Measurements from ENCODE around the gene KCTD6. TPM values are rescaled to one million over a fixed set of nuclear protein-coding genes. Genes with fewer than 3 reads are reported as not detected.

Gene KCTD6
- polyA plus RNA-seq, 1 of the 3 experiments (the other 2 are of a cell fraction): 7.8 TPM

DNA sequence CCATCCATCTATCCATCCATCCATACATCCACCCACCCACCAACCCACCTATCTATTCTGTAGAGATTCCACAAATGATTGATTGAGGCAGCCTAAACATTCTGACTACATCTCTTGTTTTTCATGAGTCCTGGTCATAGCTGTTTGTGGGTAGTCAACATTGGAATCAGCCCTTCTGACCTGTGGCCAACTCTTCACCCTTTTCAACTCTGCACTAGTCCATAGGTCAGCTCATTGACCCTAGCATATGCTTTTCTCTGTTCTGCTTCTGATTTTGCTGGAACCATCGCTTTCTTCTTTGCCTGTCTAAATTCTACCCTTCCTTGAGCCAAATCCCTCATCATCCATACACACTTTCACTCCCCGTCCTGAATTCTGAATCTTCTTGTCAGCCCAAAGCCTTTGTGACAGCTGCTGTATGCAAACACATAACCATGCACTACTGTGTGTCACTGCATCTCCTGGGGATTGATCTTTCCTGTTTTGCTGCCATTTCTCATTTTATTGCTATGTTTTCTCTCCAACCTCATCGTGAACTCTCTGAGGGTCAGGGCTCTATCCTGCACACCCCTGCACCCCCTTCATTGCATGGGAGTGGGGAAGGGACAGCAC, 16.8 kb upstream of the KCTD6 start:
- H4K20me1 ChIP-seq (ENCODE audit: insufficient read depth): no peaks in the 10 kb centered on the region
- H3K27me3 ChIP-seq (ENCODE audit: insufficient read depth): no peaks in the 10 kb centered on the region
- H3K27ac ChIP-seq (ENCODE audit: low read depth in 2 of 2, low read length in 1 of 2): no peak overlapping the region
- H3K9ac ChIP-seq: no peak overlapping the region
- 84% methylated on average over 3 of the region's 3 CpGs for WGBS (ENCODE audit: low lambda C conversion rate)
- no peak overlapping the region for H3K4me2 ChIP-seq
- no peak for DNase-seq
- CTCF ChIA-PET: no interaction called here
- H3K4me1 ChIP-seq (ENCODE audit: control insufficient read depth in 1 of 2, insufficient read depth in 2 of 2, low read depth in 1 of 2, low read length in 1 of 2): peaks cover 5 to 11% of the 10 kb centered on the region in 2 experiments; a peak in 3 of 4 replicates
- no peaks in the 10 kb centered on the region for H3K79me2 ChIP-seq (ENCODE audit: insufficient read depth)
- no peaks in the 10 kb centered on the region for H3F3A ChIP-seq (replicated peaks; ENCODE audit: insufficient read depth)
- no peak overlapping the region for H2AFZ ChIP-seq (ENCODE audit: low read depth)
- POLR2A ChIA-PET: no interaction called here
- H3K4me3 ChIP-seq (ENCODE audit: low read depth in 2 of 2, low read length in 1 of 2): no peak overlapping the region
- TF ChIP-seq, protein P1, sequence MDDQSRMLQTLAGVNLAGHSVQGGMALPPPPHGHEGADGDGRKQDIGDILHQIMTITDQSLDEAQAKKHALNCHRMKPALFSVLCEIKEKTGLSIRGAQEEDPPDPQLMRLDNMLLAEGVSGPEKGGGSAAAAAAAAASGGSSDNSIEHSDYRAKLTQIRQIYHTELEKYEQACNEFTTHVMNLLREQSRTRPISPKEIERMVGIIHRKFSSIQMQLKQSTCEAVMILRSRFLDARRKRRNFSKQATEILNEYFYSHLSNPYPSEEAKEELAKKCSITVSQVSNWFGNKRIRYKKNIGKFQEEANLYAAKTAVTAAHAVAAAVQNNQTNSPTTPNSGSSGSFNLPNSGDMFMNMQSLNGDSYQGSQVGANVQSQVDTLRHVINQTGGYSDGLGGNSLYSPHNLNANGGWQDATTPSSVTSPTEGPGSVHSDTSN (IDR thresholded peaks at IDR 0.05): no peak
- TF ChIP-seq TEAD4 (IDR thresholded peaks at IDR 0.05; ENCODE audit: borderline replicate concordance, insufficient read depth): no peak
- TF ChIP-seq JUND (IDR thresholded peaks at IDR 0.05): no peak
- no peak for TF ChIP-seq GABPA (IDR thresholded peaks at IDR 0.05; ENCODE audit: low read depth)
- no peak for TF ChIP-seq NRF1 (IDR thresholded peaks at IDR 0.05; ENCODE audit: low read depth, low read length)
- no peak for TF ChIP-seq FOXJ3 (CRISPR knock-in tag; IDR thresholded peaks at IDR 0.05)
- TF ChIP-seq, protein P2, sequence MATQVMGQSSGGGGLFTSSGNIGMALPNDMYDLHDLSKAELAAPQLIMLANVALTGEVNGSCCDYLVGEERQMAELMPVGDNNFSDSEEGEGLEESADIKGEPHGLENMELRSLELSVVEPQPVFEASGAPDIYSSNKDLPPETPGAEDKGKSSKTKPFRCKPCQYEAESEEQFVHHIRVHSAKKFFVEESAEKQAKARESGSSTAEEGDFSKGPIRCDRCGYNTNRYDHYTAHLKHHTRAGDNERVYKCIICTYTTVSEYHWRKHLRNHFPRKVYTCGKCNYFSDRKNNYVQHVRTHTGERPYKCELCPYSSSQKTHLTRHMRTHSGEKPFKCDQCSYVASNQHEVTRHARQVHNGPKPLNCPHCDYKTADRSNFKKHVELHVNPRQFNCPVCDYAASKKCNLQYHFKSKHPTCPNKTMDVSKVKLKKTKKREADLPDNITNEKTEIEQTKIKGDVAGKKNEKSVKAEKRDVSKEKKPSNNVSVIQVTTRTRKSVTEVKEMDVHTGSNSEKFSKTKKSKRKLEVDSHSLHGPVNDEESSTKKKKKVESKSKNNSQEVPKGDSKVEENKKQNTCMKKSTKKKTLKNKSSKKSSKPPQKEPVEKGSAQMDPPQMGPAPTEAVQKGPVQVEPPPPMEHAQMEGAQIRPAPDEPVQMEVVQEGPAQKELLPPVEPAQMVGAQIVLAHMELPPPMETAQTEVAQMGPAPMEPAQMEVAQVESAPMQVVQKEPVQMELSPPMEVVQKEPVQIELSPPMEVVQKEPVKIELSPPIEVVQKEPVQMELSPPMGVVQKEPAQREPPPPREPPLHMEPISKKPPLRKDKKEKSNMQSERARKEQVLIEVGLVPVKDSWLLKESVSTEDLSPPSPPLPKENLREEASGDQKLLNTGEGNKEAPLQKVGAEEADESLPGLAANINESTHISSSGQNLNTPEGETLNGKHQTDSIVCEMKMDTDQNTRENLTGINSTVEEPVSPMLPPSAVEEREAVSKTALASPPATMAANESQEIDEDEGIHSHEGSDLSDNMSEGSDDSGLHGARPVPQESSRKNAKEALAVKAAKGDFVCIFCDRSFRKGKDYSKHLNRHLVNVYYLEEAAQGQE (IDR thresholded peaks at IDR 0.05; ENCODE audit: low read depth, low read length): no peak
- no peak for TF ChIP-seq RAD21 (IDR thresholded peaks at IDR 0.05; ENCODE audit: low read length)
- TF ChIP-seq EP300 (IDR thresholded peaks at IDR 0.05; ENCODE audit: borderline replicate concordance in 1 of 2, low read depth in 1 of 2, low read length in 1 of 2): no peak
- TF ChIP-seq, protein P3, sequence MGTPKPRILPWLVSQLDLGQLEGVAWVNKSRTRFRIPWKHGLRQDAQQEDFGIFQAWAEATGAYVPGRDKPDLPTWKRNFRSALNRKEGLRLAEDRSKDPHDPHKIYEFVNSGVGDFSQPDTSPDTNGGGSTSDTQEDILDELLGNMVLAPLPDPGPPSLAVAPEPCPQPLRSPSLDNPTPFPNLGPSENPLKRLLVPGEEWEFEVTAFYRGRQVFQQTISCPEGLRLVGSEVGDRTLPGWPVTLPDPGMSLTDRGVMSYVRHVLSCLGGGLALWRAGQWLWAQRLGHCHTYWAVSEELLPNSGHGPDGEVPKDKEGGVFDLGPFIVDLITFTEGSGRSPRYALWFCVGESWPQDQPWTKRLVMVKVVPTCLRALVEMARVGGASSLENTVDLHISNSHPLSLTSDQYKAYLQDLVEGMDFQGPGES (IDR thresholded peaks at IDR 0.05; ENCODE audit: low read depth, low read length): no peak
- TF ChIP-seq YY1 (IDR thresholded peaks at IDR 0.05; ENCODE audit: low read depth): no peak
- TF ChIP-seq RCOR1 (IDR thresholded peaks at IDR 0.05; ENCODE audit: low read length): no peak
- H3K9me2 ChIP-seq: no peaks in the 10 kb centered on the region
- H3K9me3 ChIP-seq: no peaks in the 10 kb centered on the region
- H3K36me3 ChIP-seq (replicated peaks in 1 of 2; ENCODE audit: control insufficient read depth in 1 of 2, insufficient read depth in 2 of 2, low read length in 1 of 2): no peaks in the 10 kb centered on the region

Data from SK-N-SH (cell line).